Measurements from ENCODE around the gene SMIM17. TPM values are rescaled to one million over a fixed set of nuclear protein-coding genes. Genes with fewer than 3 reads are reported as not detected.

Gene SMIM17
- polyA plus RNA-seq, 3 donors: not detected

DNA sequence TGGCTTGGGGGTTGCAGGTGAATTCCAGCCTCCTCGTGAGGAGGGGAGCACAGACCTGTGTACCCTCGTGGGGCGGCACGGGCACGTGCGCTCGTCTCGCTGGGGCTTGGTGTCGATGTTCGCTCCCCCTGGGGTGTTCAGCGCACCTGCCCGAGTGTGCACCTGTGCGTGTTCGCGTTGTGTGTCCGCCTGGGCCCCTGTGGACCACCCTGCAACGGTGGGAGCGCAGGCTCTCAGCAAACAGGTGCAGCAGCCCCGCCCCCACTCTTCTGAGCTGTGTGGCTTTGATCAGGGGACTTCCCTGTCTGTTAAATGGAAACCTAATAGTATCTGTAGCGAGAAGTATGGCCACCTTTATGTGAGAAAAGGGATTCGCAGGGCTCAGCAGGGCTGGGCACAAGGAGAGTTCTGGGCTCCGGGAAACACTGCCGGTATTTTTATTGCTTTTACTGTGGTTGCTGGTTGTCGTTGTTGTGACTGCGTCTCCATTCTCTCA lies 549 bp downstream of the SMIM17 start:
- H3K4me3 Mint-ChIP-seq: no peak overlapping the region
- peaks cover 74 to 86% of the 10 kb centered on the region in 2 donors for H3K9me3 ChIP-seq (replicated peaks in 1 of 2; ENCODE audit: control insufficient read depth in 1 of 2, insufficient read depth in 1 of 2, low read length in 2 of 2)

DNA sequence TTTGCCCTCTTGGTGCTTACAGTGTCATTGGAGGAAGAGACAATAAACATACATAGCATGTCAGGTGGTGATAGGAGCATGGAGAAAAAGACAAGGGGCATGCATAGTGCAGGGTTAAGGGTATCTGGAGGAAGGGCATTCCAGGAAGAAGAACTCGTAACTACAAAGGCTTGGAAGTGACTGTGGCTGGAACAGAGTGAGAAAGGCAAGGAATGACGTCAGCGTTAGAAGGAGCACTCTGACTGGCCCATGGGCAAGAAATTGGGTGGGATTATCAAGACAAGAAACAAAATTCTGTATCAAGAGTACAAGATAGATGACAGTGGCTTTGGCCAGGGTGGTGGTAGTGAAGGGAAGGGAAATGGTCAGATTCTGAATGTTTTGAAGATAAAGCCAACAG lies 11.2 kb downstream of the SMIM17 start:
- peaks cover 51 to 56% of the 10 kb centered on the region in 2 donors for H3K9me3 ChIP-seq (replicated peaks in 1 of 2; ENCODE audit: control insufficient read depth in 1 of 2, insufficient read depth in 1 of 2, low read length in 2 of 2)
- intact Hi-C loops (cut with micrococcal nuclease): no loop called here

More for the DNA sequence above, 549 bp downstream of the SMIM17 start:
- Histone ChIP-seq H3K4me2 (replicated peaks; ENCODE audit: extremely low read depth, low read length, poor library complexity, severe bottlenecking) (no peak overlapping the region), H3K9ac (ENCODE audit: insufficient read depth, low read length, poor library complexity, severe bottlenecking) (no peak overlapping the region), H3K4me3 (replicated peaks in 1 of 3; ENCODE audit: low read depth in 2 of 3, low read length in 3 of 3) (no peak overlapping the region), H3K79me2 (ENCODE audit: insufficient read depth, low read length) (no peaks in the 10 kb centered on the region), H2AFZ (ENCODE audit: insufficient read depth, low read depth, low read length, poor library complexity, severe bottlenecking) (no peak overlapping the region), H3K36me3 (replicated peaks in 1 of 2; ENCODE audit: control insufficient read depth in 1 of 2, insufficient read depth in 2 of 2, low read length in 2 of 2) (no peaks in the 10 kb centered on the region), H3K27ac (ENCODE audit: low read depth in 1 of 2, low read length in 2 of 2) (no peak overlapping the region), H4K20me1 (ENCODE audit: insufficient read depth, low read length) (no peaks in the 10 kb centered on the region), H3K27me3 (ENCODE audit: control insufficient read depth in 2 of 2, insufficient read depth in 2 of 2, low read length in 2 of 2) (peaks cover 0 to 10% of the 10 kb centered on the region in 2 donors), H3K4me1 (ENCODE audit: control insufficient read depth in 1 of 2, insufficient read depth in 2 of 2, low read length in 2 of 2) (no peaks in the 10 kb centered on the region)
- Mint-ChIP-seq H3K27ac (no peak overlapping the region), H3K36me3 (no peaks in the 10 kb centered on the region), H3K27me3 (ENCODE audit: low read depth in 3 of 3) (peaks cover 3 to 12% (median 12%) of the 10 kb centered on the region in 3 donors), H3K4me1 (no peaks in the 10 kb centered on the region), H3K9me3 (peaks cover 43 to 78% (median 65%) of the 10 kb centered on the region in 7 donors)
- WGBS (ENCODE audit: insufficient coverage): 16% methylated on average over 22 of the region's 25 CpGs
- no peak for TF ChIP-seq CTCF (IDR thresholded peaks at IDR 0.05)
- DNase-seq: no peak
- intact Hi-C loops (cut with micrococcal nuclease): no loop called here

More for the DNA sequence above, 11.2 kb downstream of the SMIM17 start:
- Histone ChIP-seq H3K79me2 (ENCODE audit: insufficient read depth, low read length) (no peaks in the 10 kb centered on the region), H3K4me2 (replicated peaks; ENCODE audit: extremely low read depth, low read length, poor library complexity, severe bottlenecking) (no peak overlapping the region), H3K9ac (ENCODE audit: insufficient read depth, low read length, poor library complexity, severe bottlenecking) (no peak overlapping the region), H3K36me3 (replicated peaks in 1 of 2; ENCODE audit: control insufficient read depth in 1 of 2, insufficient read depth in 2 of 2, low read length in 2 of 2) (no peaks in the 10 kb centered on the region), H3K4me1 (ENCODE audit: control insufficient read depth in 1 of 2, insufficient read depth in 2 of 2, low read length in 2 of 2) (no peaks in the 10 kb centered on the region), H3K27ac (ENCODE audit: low read depth in 1 of 2, low read length in 2 of 2) (no peak overlapping the region), H2AFZ (ENCODE audit: insufficient read depth, low read depth, low read length, poor library complexity, severe bottlenecking) (no peak overlapping the region), H3K4me3 (replicated peaks in 1 of 3; ENCODE audit: low read depth in 2 of 3, low read length in 3 of 3) (no peak overlapping the region), H3K27me3 (ENCODE audit: control insufficient read depth in 2 of 2, insufficient read depth in 2 of 2, low read length in 2 of 2) (no peaks in the 10 kb centered on the region), H4K20me1 (ENCODE audit: insufficient read depth, low read length) (no peaks in the 10 kb centered on the region)
- Mint-ChIP-seq H3K4me3 (no peak overlapping the region), H3K36me3 (no peaks in the 10 kb centered on the region), H3K9me3 (peaks cover 28 to 65% (median 54%) of the 10 kb centered on the region in 7 donors), H3K27me3 (ENCODE audit: low read depth in 3 of 3) (peaks cover 0 to 3% (median 0%) of the 10 kb centered on the region in 3 donors), H3K27ac (no peak overlapping the region), H3K4me1 (no peaks in the 10 kb centered on the region)
- no peak for TF ChIP-seq CTCF (IDR thresholded peaks at IDR 0.05)
- WGBS (ENCODE audit: insufficient coverage): 72% methylated on average over 3 of the region's 3 CpGs
- DNase-seq: no peak

Measured in CD14-positive monocyte (primary cell).